ENCODE data around the gene RHBG. TPM values are rescaled to one million over a fixed set of nuclear protein-coding genes. Genes with fewer than 3 reads are reported as not detected.

Gene RHBG
- total and polyA plus RNA-seq, 2 donors (not counting 3 experiments of a cell fraction or from before 2014, with no cell fraction given), result not detected

- no TSS peak for BruUV-seq (replicated peaks)
Observed at GRCh38 chr1:156391701-156392100, 22.7 kb downstream of the RHBG start.

More at GRCh38 chr1:156391701-156392100, 22.7 kb downstream of the RHBG start:
- Histone ChIP-seq H3K9me1 (replicated peaks; ENCODE audit: control insufficient read depth, extremely low read depth, insufficient read depth, low read length) (no peaks in the 10 kb centered on the region), H3K79me2 (ENCODE audit: control insufficient read depth, insufficient read depth, low read length) (no peaks in the 10 kb centered on the region), H3K4me1 (ENCODE audit: control insufficient read depth, extremely low read depth, insufficient read depth, low read length) (no peaks in the 10 kb centered on the region), H3K36me3 (ENCODE audit: control insufficient read depth in 2 of 2, extremely low read depth in 1 of 2, insufficient read depth in 2 of 2, low read length in 2 of 2) (no peaks in the 10 kb centered on the region), H3K9me3 (replicated peaks; ENCODE audit: control insufficient read depth, insufficient read depth, low read length) (no peaks in the 10 kb centered on the region), H3K4me3 (replicated peaks in 1 of 3; ENCODE audit: insufficient read depth in 1 of 3, low read depth in 1 of 3, low read length in 3 of 3) (no peak overlapping the region), H2AFZ (ENCODE audit: low read depth, low read length) (no peak overlapping the region), H4K20me1 (replicated peaks; ENCODE audit: control insufficient read depth, extremely low read depth, insufficient read depth, low read length) (no peaks in the 10 kb centered on the region), H3K9ac (replicated peaks; ENCODE audit: extremely low read depth, insufficient read depth, low read length) (no peak overlapping the region), H3K4me2 (ENCODE audit: insufficient read depth, low read length) (no peak overlapping the region), H3K27ac (ENCODE audit: insufficient read depth, low read depth, low read length) (no peak overlapping the region), H3K27me3 (ENCODE audit: control insufficient read depth in 2 of 2, insufficient read depth in 2 of 2, low read length in 2 of 2) (peaks cover 26 to 36% of the 10 kb centered on the region in 2 experiments)
- DNase-seq (ENCODE audit: low read depth, low spot score), result no peak
- dilution Hi-C loops (cut with MboI; ENCODE audit: extremely low pct_ligation_motif_present, low sequenced_read_pairs) (no loop called here), intact Hi-C loops (cut with micrococcal nuclease) (no loop called here)
- ChIA-PET POLR2A (no interaction called here), CTCF (interaction anchor here (1.1 kb wide), 1 partner anchor 54 kb away, joined by 5 read pairs; no protein-coding TSS in a partner anchor)
- no peak for TF ChIP-seq CTCF (IDR thresholded peaks at IDR 0.05; ENCODE audit: extremely low read depth in 1 of 2, insufficient read depth in 1 of 2, low read depth in 1 of 2, low read length in 2 of 2)
- TF ChIP-seq MAX (IDR thresholded peaks at IDR 0.05; ENCODE audit: insufficient read depth, insufficient read length), result no peak
- no peak for TF ChIP-seq POLR2AphosphoS5 (IDR thresholded peaks at IDR 0.05; ENCODE audit: insufficient read depth, low read depth, low read length)
- no peak for TF ChIP-seq GATA2 (IDR thresholded peaks at IDR 0.05; ENCODE audit: insufficient read depth, insufficient read length, low read depth, low read length)
- TF ChIP-seq FOS (IDR thresholded peaks at IDR 0.05; ENCODE audit: borderline replicate concordance, insufficient read depth, low read length), result no peak
- TF ChIP-seq POLR2A (IDR thresholded peaks at IDR 0.05; ENCODE audit: low read depth, low read length), result no peak
- no peak for TF ChIP-seq JUN (IDR thresholded peaks at IDR 0.05; ENCODE audit: borderline replicate concordance, insufficient read depth, insufficient read length, low read depth)
- no peak for TF ChIP-seq EZH2 (IDR thresholded peaks at IDR 0.05; ENCODE audit: borderline replicate concordance, low read depth, low read length, severe bottlenecking)
- TF ChIP-seq MYC (IDR thresholded peaks at IDR 0.05; ENCODE audit: low read depth, low read length), result no peak
- no peak for FAIRE-seq

Data from endothelial cell of umbilical vein (primary cell).